ENCODE data around the gene MYLK. TPM values are rescaled to one million over a fixed set of nuclear protein-coding genes. Genes with fewer than 3 reads are reported as not detected.
"Not testable (repeated sequence)": the region's sequence is repeated elsewhere in the genome, so short reads cannot be mapped to it uniquely, and the experiment has no call there.

Gene MYLK
- total RNA-seq, 2 experiments from 2014 or later, result not detected

GRCh38 chr3:123719862-123720453 is 164.2 kb downstream of the MYLK start:
- H3K36me3 Mint-ChIP-seq (ENCODE audit: low read depth), result no peaks in the 10 kb centered on the region
- no peak overlapping the region for H3K4me3 Mint-ChIP-seq
- no peaks in the 10 kb centered on the region for H3K4me1 Mint-ChIP-seq (ENCODE audit: low read depth)
- H3K27ac Mint-ChIP-seq, result no peak overlapping the region
- peaks cover 6% of the 10 kb centered on the region for H3K27me3 Mint-ChIP-seq (ENCODE audit: low read depth)
- H3K9me3 Mint-ChIP-seq, result no peaks in the 10 kb centered on the region
- intact Hi-C loops (cut with micrococcal nuclease), result loop anchor here (1.0 kb wide), 2 partner anchors 68 to 78 kb away; no protein-coding TSS in a partner anchor
- CTCF ChIA-PET, result interaction anchor here (1.5 kb wide), 1 partner anchor 67 kb away, joined by 8 read pairs; no protein-coding TSS in a partner anchor
- no peak for DNase-seq

DNA sequence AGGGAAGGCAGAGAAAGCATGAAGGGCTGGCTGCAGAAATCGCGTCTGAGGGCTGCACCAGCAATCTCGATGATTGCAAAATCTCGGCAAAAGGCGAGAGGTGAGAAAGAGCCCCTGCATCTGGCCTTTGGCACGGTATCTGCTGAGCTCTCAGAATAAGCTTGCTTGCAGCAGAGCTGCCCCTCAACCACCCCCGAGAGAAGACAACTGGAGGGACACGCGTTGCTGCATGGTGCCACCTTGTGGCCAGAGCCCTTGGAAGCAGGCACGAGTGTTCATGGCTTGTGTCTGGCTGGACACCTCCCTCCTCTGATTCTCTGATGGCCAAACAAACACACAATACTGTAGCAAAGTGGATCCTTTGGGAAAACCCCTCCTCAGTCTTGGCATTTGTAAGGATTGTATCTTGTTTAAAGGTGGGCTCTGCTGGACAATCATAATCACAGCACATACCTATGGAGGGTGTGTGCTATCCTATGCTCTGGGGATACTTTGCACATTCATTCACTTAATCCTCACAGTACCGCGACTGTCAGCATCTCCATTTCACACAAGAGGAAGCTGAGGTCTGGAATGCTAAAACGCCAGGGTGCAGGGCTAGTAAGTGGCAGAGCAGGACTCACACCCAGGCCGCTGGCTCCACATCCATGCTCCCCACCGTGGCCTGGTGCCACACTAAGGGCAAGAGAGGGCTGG is 164.9 kb downstream of the MYLK start:
- H3K4me1 Mint-ChIP-seq (ENCODE audit: low read depth), result not testable (repeated sequence)

DNA sequence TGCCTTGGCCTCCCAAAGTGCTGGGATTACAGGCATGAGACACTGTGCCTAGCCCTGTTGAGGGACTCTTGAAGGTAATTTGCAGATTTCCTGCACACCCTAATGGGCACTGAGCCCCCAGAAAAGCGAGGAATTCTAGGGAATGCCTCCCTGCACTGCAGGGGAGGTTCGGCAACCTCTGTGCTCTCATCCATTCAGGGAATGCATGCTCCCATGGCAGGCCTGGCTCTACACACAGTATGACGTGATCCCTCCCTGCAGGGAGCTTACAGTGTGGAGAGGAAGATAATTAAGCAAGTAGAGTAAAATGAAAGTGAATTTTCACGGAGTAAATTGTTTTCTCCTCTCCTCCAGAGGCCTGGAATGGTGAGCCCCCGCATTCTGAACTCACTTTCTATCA is 166.0 kb downstream of the MYLK start:
- intact Hi-C loops (cut with micrococcal nuclease), result no loop called here
- Mint-ChIP-seq H3K4me1 (ENCODE audit: low read depth) (no peaks in the 10 kb centered on the region), H3K36me3 (ENCODE audit: low read depth) (no peaks in the 10 kb centered on the region), H3K27ac (no peak overlapping the region), H3K9me3 (no peaks in the 10 kb centered on the region), H3K4me3 (no peak overlapping the region), H3K27me3 (ENCODE audit: low read depth) (no peaks in the 10 kb centered on the region)
- CTCF ChIA-PET, result interaction anchor here (0.7 to 1.5 kb wide), 2 partner anchors 12 to 614 kb away, joined by 3 to 5 read pairs; no protein-coding TSS in a partner anchor
- DNase-seq, result no peak

More for the DNA sequence above, 164.9 kb downstream of the MYLK start:
- intact Hi-C loops (cut with micrococcal nuclease), result loop anchor here (1.0 kb wide), 2 partner anchors 67 to 77 kb away; no protein-coding TSS in a partner anchor
- not testable (repeated sequence) for H3K36me3 Mint-ChIP-seq (ENCODE audit: low read depth); H3K9me3 Mint-ChIP-seq; H3K27ac Mint-ChIP-seq; H3K27me3 Mint-ChIP-seq (ENCODE audit: low read depth); H3K4me3 Mint-ChIP-seq
- CTCF ChIA-PET, result interaction anchor here (0.6 to 1.5 kb wide), 2 partner anchors 13 to 370 kb away, joined by 3 to 5 read pairs; no protein-coding TSS in a partner anchor
- DNase-seq, result peak; percentile 63

DNA sequence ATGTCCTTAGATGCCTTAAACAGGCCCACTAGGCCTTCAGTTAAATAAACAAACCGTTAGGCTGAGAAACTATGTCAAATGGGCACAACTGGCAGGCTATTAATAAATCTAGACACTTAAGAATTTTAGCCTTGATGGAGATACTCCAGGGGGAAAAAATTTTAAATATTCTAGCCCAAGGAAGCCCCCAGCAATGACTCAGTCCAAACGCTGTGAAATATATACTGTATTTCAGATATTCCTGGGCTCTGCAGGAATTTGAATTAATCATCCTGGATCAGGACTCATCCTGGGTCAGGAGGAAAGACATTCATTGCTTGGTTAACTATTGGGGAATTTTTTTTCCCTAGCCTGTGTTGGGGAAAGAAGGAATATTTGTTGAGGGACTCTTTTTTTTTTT is 166.7 kb downstream of the MYLK start:
- H3K27me3 Mint-ChIP-seq (ENCODE audit: low read depth); H3K9me3 Mint-ChIP-seq; intact Hi-C loops (cut with micrococcal nuclease); H3K4me3 Mint-ChIP-seq; H3K4me1 Mint-ChIP-seq (ENCODE audit: low read depth); H3K27ac Mint-ChIP-seq; H3K36me3 Mint-ChIP-seq (ENCODE audit: low read depth); DNase-seq: not testable (repeated sequence)
- CTCF ChIA-PET, result interaction anchor here (1.0 to 1.8 kb wide), 3 partner anchors 11 to 75 kb away, joined by 3 to 7 read pairs (median 6); no protein-coding TSS in a partner anchor

GRCh38 chr3:123716411-123716810 is 167.7 kb downstream of the MYLK start:
- intact Hi-C loops (cut with micrococcal nuclease), result no loop called here
- Mint-ChIP-seq H3K36me3 (ENCODE audit: low read depth) (no peaks in the 10 kb centered on the region), H3K4me1 (ENCODE audit: low read depth) (no peaks in the 10 kb centered on the region), H3K4me3 (no peak overlapping the region), H3K27me3 (ENCODE audit: low read depth) (no peaks in the 10 kb centered on the region), H3K9me3 (no peaks in the 10 kb centered on the region), H3K27ac (no peak overlapping the region)
- no peak for DNase-seq
- CTCF ChIA-PET, result interaction anchor here (1.0 to 1.8 kb wide), 3 partner anchors 10 to 74 kb away, joined by 3 to 7 read pairs (median 6); no protein-coding TSS in a partner anchor

- Mint-ChIP-seq H3K4me3 (no peak overlapping the region), H3K4me1 (ENCODE audit: low read depth) (no peaks in the 10 kb centered on the region), H3K27me3 (ENCODE audit: low read depth) (no peaks in the 10 kb centered on the region), H3K9me3 (no peaks in the 10 kb centered on the region), H3K27ac (no peak overlapping the region), H3K36me3 (ENCODE audit: low read depth) (no peaks in the 10 kb centered on the region)
- intact Hi-C loops (cut with micrococcal nuclease), result no loop called here
- no peak for DNase-seq
- CTCF ChIA-PET, result interaction anchor here (1.4 kb wide), 1 partner anchor 11 kb away, joined by 4 read pairs; no protein-coding TSS in a partner anchor
Observed at GRCh38 chr3:123713211-123713610, 170.9 kb downstream of the MYLK start.

DNA sequence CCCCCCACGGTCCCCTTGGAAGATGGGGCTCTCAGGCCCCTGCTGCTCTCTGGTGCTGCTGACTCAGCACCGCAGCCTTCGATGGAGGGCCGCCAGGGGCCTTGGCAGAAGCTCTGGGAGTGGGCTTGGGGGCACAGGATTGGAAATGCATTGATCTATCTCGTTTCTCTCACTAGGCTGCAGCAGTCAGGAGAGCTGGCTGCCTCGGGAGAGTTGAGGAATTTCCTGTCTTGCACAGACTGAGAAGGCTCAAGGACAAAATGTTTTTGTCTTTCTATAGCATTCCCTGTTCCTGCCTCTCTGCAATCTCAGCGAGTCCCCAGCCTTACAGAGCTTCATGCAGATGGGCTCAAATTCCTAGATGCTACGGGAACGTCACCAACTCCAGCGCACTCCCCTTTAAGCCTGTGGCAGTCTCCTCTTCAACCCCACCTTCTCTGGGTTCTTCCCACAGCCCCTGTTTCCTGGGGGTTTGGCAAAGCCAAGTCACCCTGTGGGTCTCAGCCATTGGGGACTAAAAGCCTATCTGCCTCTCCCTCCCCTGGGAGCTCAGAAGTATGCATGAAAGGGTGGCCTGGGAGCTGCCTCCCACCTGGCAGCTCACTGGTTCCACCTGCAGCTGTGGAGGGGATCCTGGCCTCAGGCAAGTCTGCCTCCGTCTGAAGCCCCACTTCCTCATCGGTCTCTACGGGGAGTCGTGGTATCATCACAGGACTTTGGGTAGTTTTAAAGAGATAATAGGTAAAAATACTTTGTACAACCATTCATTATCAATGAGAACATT is 171.9 kb downstream of the MYLK start:
- intact Hi-C loops (cut with micrococcal nuclease), result no loop called here
- no peaks in the 10 kb centered on the region for H3K27me3 Mint-ChIP-seq (ENCODE audit: low read depth)
- no peaks in the 10 kb centered on the region for H3K36me3 Mint-ChIP-seq (ENCODE audit: low read depth)
- H3K27ac Mint-ChIP-seq, result no peak overlapping the region
- CTCF ChIA-PET, result interaction anchor here (1.4 kb wide), 1 partner anchor 12 kb away, joined by 4 read pairs; no protein-coding TSS in a partner anchor
- DNase-seq, result no peak
- H3K4me3 Mint-ChIP-seq, result no peak overlapping the region
- H3K4me1 Mint-ChIP-seq (ENCODE audit: low read depth), result no peaks in the 10 kb centered on the region
- no peaks in the 10 kb centered on the region for H3K9me3 Mint-ChIP-seq

- CTCF ChIA-PET, result no interaction called here
- Mint-ChIP-seq H3K36me3 (ENCODE audit: low read depth) (no peaks in the 10 kb centered on the region), H3K27ac (no peak overlapping the region), H3K4me3 (no peak overlapping the region), H3K27me3 (ENCODE audit: low read depth) (no peaks in the 10 kb centered on the region), H3K4me1 (ENCODE audit: low read depth) (no peaks in the 10 kb centered on the region), H3K9me3 (no peaks in the 10 kb centered on the region)
- intact Hi-C loops (cut with micrococcal nuclease), result no loop called here
- no peak for DNase-seq
Observed at GRCh38 chr3:123711356-123711755, 172.8 kb downstream of the MYLK start.

DNA sequence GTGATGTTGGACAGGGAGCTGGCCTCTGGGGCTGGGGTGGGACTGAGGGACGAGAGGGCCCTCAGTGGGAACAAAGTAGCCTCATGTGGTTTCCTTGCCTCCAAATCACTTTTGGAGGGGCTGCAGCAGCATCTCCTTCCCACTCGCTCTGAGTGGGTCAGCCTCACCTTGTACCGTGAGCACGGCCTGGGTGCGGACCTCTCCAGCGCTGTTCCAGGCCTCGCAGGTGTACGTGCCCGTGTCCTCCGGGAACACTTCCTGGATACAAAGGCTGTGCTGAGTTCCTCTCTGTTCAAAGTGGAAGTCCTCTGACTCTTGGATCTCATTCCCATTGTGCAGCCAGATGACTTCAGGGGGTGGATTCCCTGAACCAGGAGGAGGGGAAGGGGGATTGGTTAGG is 175.6 kb downstream of the MYLK start:
- no peak overlapping the region for H3K4me3 Mint-ChIP-seq

DNA sequence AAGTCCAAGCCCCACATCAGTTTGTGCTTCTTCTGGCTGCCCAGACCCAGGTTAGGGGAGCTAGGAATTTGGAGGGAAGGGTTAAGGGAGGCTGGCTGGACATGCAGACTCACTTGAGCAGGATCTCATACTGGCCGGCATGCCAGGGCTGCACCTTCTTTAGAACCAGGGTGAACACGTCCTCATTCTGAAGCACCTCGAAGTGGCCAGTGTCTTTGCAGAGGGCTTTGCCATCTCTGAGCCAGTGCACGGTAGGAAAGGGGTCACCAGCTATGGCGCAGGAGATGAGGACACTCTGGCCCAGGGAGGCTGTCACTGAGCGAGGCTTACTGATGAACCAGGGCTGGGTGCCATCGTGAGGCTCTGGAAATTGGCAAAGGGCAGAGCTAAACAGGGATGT is 176.5 kb downstream of the MYLK start:
- H3K27me3 Mint-ChIP-seq (ENCODE audit: low read depth); H3K27ac Mint-ChIP-seq; H3K4me3 Mint-ChIP-seq; intact Hi-C loops (cut with micrococcal nuclease); H3K9me3 Mint-ChIP-seq; H3K36me3 Mint-ChIP-seq (ENCODE audit: low read depth); DNase-seq; H3K4me1 Mint-ChIP-seq (ENCODE audit: low read depth): not testable (repeated sequence)
- CTCF ChIA-PET, result interaction anchor here (0.5 to 2.0 kb wide), 4 partner anchors 11 to 55 kb away, joined by 3 to 5 read pairs (median 3); no protein-coding TSS in a partner anchor

More for the DNA sequence above, 175.6 kb downstream of the MYLK start:
- CTCF ChIA-PET, result no interaction called here
- Mint-ChIP-seq H3K27ac (no peak overlapping the region), H3K36me3 (ENCODE audit: low read depth) (no peaks in the 10 kb centered on the region), H3K9me3 (no peaks in the 10 kb centered on the region), H3K4me1 (ENCODE audit: low read depth) (no peaks in the 10 kb centered on the region), H3K27me3 (ENCODE audit: low read depth) (no peaks in the 10 kb centered on the region)
- intact Hi-C loops (cut with micrococcal nuclease), result no loop called here
- DNase-seq, result no peak

DNA sequence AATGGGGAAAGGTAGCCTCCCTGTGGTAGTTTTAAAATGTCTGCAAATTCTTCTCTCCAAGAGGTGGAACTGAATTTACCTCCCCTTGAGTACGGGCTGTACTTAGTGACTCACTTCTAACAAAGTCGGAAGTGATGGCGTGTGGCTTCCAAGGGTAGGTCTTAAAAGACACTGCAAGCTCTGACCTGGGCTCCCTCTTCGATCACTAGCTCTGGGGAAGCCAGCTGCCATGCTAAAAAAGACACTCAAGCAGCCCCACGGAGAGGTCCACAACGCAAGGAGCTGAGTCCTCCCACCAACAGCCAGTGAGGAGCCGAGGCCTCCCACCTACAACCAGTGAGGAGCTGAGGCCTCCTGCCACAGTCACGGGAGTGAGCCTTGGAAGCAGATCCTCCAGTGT is 177.3 kb downstream of the MYLK start:
- H3K4me3 Mint-ChIP-seq, result no peak overlapping the region
- DNase-seq, result no peak
- CTCF ChIA-PET, result interaction anchor here (0.5 to 2.0 kb wide), 4 partner anchors 12 to 55 kb away, joined by 3 to 5 read pairs (median 3); no protein-coding TSS in a partner anchor
- no peaks in the 10 kb centered on the region for H3K4me1 Mint-ChIP-seq (ENCODE audit: low read depth)
- H3K9me3 Mint-ChIP-seq, result no peaks in the 10 kb centered on the region
- H3K27me3 Mint-ChIP-seq (ENCODE audit: low read depth), result no peaks in the 10 kb centered on the region
- no peak overlapping the region for H3K27ac Mint-ChIP-seq
- no peaks in the 10 kb centered on the region for H3K36me3 Mint-ChIP-seq (ENCODE audit: low read depth)
- intact Hi-C loops (cut with micrococcal nuclease), result no loop called here

Data from activated naive CD4-positive, alpha-beta T cell treated with anti-CD3 and anti-CD28 coated beads for 36 hours (primary cell).